GM18520 (cell line): ENCODE measurements around the gene STEAP1B.
A peak's percentile ranks its signal among the peaks of the same experiment; 100 is the strongest.
"Not testable (repeated sequence)": the region's sequence is repeated elsewhere in the genome, so short reads cannot be mapped to it uniquely, and the experiment has no call there.

Experiments used
- ATAC-seq: cut with Tn5 transposase; IDR thresholded peaks from one replicate; pipeline ENCODE4 v1.9.1; 2021; ENCODE audit not compliant: unreplicated experiment

Gene STEAP1B

GRCh38 chr7:22499888-22500689 lies at the start of gene STEAP1B:
TSS of gene STEAP1B (minus strand) at chr7:22500188. CDS start at chr7:22494855, 5,333 bp downstream.
- ATAC-seq, result peak; percentile 91

- no peak for ATAC-seq
Observed at GRCh38 chr7:22549051-22549450, 49.1 kb upstream of the STEAP1B start.

- no peak for ATAC-seq
Observed at GRCh38 chr7:22548313-22548712, 48.3 kb upstream of the STEAP1B start.

GRCh38 chr7:22546769-22547168 lies 46.8 kb upstream of the STEAP1B start:
- ATAC-seq, result no peak

DNA sequence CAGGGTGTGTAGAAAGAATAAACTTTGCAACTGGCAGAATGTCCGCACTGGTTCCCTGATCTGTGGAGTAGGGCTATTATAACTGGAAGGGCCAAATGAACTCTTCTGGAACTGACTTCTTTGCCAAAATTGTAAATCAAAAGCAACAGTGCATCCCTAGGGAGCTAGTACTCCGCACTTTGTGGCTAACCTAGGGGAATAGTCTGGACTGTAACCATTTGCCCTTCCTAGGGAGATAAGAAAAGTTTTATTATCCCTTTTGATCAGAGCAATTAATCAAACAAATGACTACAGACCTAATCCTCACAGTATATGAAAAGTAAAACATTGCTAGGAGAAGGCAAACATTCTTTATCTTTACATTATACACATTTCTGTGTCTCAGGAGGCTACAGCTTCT lies 45.5 kb upstream of the STEAP1B start:
- ATAC-seq, result no peak

DNA sequence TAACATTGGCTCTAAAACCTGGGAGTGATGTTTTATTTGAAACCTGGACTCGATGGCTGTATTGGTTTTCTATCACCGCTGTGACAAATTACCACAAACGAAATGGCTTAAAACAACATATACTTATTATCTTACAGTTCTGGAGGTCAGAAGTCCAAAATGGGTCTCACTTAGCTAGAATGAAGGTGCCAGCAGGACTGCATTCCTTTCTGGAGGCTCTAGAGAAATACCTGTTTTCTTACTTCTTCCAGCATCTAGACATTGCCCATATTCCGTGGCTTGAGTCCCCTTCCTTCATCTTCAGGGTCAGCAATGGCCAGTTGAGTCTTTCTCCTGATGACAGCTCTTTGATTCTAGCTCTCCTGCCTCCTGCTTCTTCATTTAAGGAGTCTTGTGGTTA lies 44.3 kb upstream of the STEAP1B start:
- ATAC-seq, result no peak

- ATAC-seq, result no peak
Observed at GRCh38 chr7:22543169-22543568, 43.2 kb upstream of the STEAP1B start.

- no peak for ATAC-seq
Observed at GRCh38 chr7:22542669-22543068, 42.7 kb upstream of the STEAP1B start.

GRCh38 chr7:22542254-22542653 lies 42.3 kb upstream of the STEAP1B start:
- no peak for ATAC-seq

GRCh38 chr7:22541789-22542188 lies 41.8 kb upstream of the STEAP1B start:
- no peak for ATAC-seq

DNA sequence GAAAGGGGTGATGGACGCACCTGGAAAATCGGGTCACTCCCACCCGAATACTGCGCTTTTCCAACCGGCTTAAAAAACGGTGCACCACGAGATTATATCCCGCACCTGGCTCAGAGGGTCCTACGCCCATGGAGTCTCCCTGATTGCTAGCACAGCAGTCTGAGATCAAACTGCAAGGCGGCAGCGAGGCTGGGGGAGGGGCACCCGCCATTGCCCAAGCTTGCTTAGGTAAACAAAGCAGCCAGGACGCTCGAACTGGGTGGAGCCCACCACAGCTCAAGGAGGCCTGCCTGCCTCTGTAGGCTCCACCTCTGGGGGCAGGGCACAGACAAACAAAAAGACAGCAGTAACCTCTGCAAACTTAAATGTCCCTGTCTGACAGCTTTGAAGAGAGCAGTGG lies 28.5 kb upstream of the STEAP1B start:
- ATAC-seq, result not testable (repeated sequence)

DNA sequence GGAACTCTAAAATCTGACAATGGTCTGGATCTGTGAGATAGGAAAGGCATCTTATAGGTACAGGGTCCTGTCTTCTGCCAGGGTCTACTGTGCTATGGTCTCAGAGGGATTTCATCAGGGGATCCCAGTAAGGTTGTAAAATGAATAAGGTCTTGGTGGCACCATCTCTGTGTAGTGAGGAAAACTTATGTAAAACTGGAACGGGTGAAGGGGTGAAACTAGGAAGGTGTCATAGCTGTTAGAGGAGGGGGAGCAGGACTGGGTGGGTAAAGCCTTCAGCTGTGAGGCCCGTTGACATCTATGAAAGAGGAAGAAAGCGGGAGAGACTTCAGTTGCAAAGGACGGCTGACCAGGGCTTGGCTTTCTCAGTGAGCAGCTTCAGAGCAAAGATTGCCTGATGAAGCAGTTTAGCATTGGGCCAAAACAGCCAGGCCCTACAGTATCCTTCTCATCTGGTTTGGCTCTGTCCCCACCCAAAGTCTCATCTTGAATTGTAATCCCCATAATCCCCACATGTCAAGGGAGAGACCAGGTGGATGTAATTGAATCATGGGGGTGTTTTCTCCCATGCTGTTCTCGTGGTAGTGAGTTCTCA lies 24.5 kb upstream of the STEAP1B start:
- ATAC-seq, result not testable (repeated sequence)

DNA sequence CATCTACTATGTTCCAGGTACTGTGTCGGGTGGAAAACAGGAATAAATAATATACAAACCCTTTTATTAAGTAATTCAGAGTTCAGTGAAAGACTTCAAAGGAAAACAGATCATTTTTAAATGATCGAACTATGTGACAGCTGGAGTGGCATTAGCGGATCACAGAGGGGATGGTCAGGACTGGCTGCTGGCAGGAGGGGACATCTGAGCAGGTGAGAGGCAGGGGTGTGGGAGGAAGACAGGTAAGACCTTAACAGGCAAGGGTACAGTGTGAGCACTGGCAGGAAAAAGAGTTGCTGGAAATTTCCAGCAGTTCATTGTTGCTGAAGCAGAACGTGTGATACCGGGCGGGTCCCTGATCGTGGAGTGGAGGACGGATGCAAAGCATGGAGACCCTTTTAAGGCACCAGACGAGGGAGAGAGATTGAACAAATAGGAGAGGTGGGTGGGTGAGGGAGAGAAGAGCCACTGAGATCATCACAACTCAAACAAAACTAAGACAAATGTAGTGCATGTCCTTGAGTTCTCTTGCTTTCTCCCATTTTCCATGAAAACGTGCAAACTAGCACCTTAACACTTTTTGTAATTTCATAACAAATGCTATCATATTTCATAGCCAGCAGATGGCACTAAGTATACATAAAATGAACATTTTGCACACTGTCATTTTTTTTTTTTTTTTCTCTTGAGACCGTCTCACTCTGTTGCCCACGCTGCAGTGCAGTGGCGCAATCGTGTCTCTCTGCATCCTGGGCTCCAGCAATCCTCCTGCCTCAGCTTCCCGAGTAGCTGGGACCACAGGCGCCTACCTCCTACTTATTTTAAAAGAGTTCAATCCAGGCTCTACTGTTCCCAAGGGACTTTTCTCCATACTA lies 23.7 kb upstream of the STEAP1B start:
- ATAC-seq, result not testable (repeated sequence)

DNA sequence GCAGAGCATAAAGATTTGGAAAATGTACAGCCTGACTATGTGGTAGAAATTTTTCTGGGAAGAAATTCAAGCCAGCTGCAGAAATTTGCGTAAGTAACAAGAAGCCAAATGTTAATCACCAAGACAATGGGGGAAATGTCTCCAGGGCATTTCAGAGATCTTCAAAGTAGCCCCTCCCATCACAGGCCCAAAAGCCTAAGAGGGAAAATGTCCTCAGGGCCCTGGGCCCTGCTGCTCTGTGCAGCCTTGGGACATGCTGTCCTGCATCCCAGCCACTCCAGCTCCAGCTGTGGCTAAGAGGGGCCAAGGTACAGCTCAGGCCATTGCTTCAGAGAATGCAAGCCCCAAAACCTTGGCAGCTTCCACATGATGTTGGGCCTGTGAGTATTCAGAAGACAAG lies 19.6 kb upstream of the STEAP1B start:
- ATAC-seq, result not testable (repeated sequence)

DNA sequence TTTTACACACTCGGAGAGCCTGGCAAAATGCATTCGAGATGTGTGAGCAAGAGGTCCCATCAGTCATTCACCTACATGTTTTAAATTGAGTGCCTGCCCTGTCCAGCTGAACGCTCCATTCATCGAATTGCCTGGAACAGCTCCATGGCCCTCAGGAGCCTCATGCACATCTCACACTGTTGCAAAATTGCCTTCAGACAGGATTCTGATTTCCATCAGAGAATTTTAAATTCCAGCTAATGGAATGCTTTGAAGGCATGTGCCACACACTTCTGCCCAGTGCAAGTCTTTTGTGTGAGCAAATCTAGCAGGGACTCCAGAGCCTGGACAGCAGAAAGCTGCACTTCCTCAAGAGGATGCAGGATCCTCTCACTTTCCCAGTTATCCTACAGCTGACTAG lies 17.0 kb upstream of the STEAP1B start:
- not testable (repeated sequence) for ATAC-seq

- ATAC-seq, result not testable (repeated sequence)
Observed at GRCh38 chr7:22514963-22515362, 15.0 kb upstream of the STEAP1B start.

GRCh38 chr7:22507320-22507719 lies 7.3 kb upstream of the STEAP1B start:
- ATAC-seq, result not testable (repeated sequence)

- not testable (repeated sequence) for ATAC-seq
Observed at GRCh38 chr7:22506316-22507020, 6.5 kb upstream of the STEAP1B start.

GRCh38 chr7:22504519-22504918 lies 4.5 kb upstream of the STEAP1B start:
- not testable (repeated sequence) for ATAC-seq

- not testable (repeated sequence) for ATAC-seq
Observed at GRCh38 chr7:22502104-22502503, 2.1 kb upstream of the STEAP1B start.

- not testable (repeated sequence) for ATAC-seq
Observed at GRCh38 chr7:22501336-22501735, 1.3 kb upstream of the STEAP1B start.
